GM12875 (cell line): ENCODE data around the gene MT1E.
"Not testable (repeated sequence)": the region's sequence is repeated elsewhere in the genome, so short reads cannot be mapped to it uniquely, and the experiment has no call there.

Experiments
- H3K4me3 ChIP-seq: one replicate; pipeline ENCODE4 v1.5.1; 2011; ENCODE audit warnings: low read depth, low read length, control low read depth
- CTCF ChIP-seq: IDR thresholded peaks from 2 replicates; pipeline ENCODE4 v1.5.1; 2011; ENCODE audit warnings: low read depth, mild to moderate bottlenecking, control low read depth, inconsistent platforms, low read length, moderate library complexity, borderline replicate concordance; ENCODE audit not compliant: insufficient read depth

MT1E gene

GRCh38 chr16:56662357-56663354, 37.1 kb downstream of the MT1E start:
- no peak overlapping the region for H3K4me3 ChIP-seq
- no peak for TF ChIP-seq CTCF

GRCh38 chr16:56664506-56664905, 38.9 kb downstream of the MT1E start:
- H3K4me3 ChIP-seq, result no peak overlapping the region
- TF ChIP-seq CTCF, result no peak

- not testable (repeated sequence) for H3K4me3 ChIP-seq
Observed at GRCh38 chr16:56665286-56666261, 40.0 kb downstream of the MT1E start.

GRCh38 chr16:56667581-56668571, 42.3 kb downstream of the MT1E start, which contains the start of gene MT1G:
MT1G (minus strand) TSS chr16:56668065; CDS start chr16:56667993, 72 bp downstream.
- no peak within 1 kb of the TSS for H3K4me3 ChIP-seq
- TF ChIP-seq CTCF, result no peak

- H3K4me3 ChIP-seq, result no peak within 1 kb of the TSS
- TF ChIP-seq CTCF, result no peak
Observed at GRCh38 chr16:56669005-56669839, 43.6 kb downstream of the MT1E start, which contains the start of gene MT1H. MT1H (plus strand) TSS chr16:56669814; CDS start chr16:56669885, 71 bp downstream.

GRCh38 chr16:56669840-56670619, 44.4 kb downstream of the MT1E start:
- no peak overlapping the region for H3K4me3 ChIP-seq
- no peak for TF ChIP-seq CTCF
